CD1c-positive myeloid dendritic cell (primary cell): ENCODE measurements around the gene FRY.
"Not testable (repeated sequence)": the region's sequence is repeated elsewhere in the genome, so short reads cannot be mapped to it uniquely, and the experiment has no call there.

Experiments used
- DNase-seq: peaks from one replicate; pipeline ENCODE4 v3.0.0-alpha.2; 2016; ENCODE audit errors: extremely low spot score

FRY gene

DNA sequence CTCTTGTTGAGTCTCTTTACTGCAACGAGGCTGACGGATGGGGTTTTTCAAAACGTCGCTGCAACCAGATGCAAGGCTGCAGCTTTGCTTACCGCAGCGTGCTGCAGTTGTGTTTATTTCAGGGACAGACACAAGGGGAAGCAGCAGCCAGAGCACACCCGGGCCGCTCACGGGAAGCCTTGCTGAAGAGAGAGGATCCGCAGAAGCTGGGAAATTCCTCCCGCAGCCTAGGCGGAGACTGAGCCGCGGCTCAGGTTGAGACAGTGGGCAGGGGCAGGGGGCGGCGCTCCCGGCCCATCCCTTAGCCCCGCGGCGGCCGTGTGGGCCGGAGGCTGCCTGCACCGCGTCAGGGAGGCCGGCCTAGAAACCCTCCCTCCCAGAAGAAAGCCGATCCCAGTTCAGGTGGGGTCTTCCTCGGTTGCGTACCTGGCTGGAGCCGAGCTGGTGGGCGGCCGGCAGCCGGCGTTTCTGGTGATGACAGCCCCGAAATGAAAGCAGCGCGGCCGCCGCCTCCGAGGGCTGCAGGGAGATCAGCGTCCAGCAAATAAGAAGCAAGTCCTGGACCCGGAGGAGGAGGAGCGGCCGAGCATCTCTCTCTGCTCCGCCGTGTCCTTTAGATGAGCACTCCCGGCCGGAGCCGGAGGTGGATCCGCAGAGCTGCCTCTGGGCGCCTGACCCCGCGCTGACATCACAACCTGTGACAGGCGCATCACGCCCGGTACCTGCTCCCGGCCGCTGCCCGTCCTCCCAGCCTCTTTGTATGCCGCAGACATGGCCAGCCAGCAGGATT is at the start of gene FRY:
TSS of gene FRY (plus strand) at position 750 of the 790 bp plus-strand sequence. CDS start at position 772, 22 bp downstream.
- DNase-seq, result peak; percentile 79

- peak; percentile 14 for DNase-seq
These were observed 49.5 kb upstream of the FRY start for GRCh38 chr13:31982124-31982523.

DNA sequence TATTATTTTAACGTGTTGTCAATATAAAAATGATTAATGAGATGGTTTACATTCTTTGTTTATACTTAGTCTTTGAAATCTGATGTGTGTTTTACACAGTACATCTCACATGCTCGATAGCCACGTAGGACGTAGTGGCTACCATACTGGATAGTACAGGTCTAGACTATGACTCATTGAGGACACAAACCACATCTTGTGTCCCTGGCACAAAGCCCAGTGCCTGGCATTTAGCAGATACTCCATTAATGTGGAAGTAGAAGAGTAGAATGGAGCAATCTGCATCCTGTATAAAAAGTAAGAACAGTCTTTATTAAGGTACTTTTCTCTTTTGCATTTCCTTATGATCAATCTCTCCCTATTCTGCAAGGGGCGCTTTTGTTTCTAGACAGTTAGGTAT is 49.0 kb upstream of the FRY start:
- peak; percentile 89 for DNase-seq

DNA sequence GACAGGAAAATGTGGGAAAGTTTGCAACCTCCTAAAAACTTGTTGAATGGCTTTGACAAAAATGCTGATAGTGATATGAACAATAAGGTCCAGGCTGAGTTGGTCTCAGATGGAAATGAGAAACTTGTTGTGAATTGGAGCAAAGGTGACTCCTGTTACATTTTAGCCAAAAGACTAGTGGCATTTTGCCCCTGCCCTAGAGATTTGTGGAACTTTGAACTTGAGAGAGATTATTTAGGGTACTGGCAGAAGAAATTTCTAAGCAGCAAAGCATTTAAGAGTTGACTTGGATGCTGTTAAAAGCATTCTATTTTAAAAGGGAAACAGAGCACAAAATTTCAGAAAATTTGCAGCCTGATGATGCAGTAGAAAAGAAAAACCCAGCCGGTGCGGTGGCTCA is 47.9 kb upstream of the FRY start:
- DNase-seq, result not testable (repeated sequence)

- not testable (repeated sequence) for DNase-seq
These were observed 47.2 kb upstream of the FRY start for GRCh38 chr13:31984388-31984787.

- no peak for DNase-seq
These were observed 44.7 kb upstream of the FRY start for GRCh38 chr13:31986676-31987470.

DNA sequence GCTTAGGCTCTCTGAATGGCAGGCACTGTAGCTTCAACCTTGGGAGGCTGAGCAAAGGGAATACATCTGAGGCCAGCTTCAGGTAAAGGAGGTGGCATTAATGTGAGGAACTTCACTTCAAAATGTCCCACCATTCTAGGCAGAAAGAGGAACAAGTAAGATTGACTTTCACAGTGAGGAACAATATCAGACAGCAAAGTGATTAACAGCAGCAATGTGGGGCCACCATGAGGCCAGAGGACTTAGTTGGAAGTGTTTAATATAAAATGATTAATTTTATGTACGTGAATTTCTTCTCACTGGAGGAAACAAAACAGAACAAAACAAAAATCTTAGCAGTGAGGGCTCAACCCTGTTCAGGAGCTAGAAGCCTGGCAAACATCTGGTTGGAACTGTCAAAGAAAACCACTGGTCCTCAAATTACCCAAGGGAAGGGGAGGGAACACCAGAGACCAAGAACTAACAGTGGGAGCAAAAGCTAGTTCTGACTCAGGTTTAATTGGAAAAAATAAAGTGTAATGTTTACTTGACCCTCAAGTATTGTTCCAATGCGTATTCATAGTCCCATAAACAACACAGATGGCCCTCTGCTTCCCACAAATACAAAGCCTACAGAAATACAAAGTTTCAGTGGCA is 43.9 kb upstream of the FRY start:
- peak; percentile 33 for DNase-seq

DNA sequence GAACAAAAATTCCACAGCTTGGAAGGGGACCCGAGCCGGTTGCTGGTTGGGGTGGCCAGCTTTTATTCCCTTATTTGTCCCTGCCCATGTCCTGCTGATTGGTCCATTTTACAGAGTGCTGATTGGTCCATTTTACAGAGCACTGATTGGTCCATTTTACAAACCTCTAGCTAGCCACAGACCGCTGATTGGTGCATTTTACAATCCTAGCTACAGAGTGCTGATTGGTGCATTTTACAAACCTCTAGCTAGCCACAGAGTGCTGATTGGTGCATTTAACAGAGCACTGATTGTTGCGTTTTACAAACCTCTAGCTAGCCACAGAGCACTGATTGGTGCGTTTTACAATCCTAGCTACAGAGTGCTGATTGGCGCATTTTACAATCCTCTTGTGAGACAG is 37.2 kb upstream of the FRY start:
- DNase-seq, result not testable (repeated sequence)

GRCh38 chr13:31996601-31997000 is 35.0 kb upstream of the FRY start:
- no peak for DNase-seq

- DNase-seq, result no peak
These were observed 33.9 kb upstream of the FRY start for GRCh38 chr13:31997641-31998040.

- no peak for DNase-seq
These were observed 33.4 kb upstream of the FRY start for GRCh38 chr13:31998131-31998530.

- not testable (repeated sequence) for DNase-seq
These were observed 30.8 kb upstream of the FRY start for GRCh38 chr13:32000754-32001153.

GRCh38 chr13:32001154-32001768 is 30.3 kb upstream of the FRY start:
- DNase-seq, result peak; percentile 67

GRCh38 chr13:32001769-32002168 is 29.8 kb upstream of the FRY start:
- DNase-seq, result no peak

- no peak for DNase-seq
These were observed 28.7 kb upstream of the FRY start for GRCh38 chr13:32002873-32003272.

DNA sequence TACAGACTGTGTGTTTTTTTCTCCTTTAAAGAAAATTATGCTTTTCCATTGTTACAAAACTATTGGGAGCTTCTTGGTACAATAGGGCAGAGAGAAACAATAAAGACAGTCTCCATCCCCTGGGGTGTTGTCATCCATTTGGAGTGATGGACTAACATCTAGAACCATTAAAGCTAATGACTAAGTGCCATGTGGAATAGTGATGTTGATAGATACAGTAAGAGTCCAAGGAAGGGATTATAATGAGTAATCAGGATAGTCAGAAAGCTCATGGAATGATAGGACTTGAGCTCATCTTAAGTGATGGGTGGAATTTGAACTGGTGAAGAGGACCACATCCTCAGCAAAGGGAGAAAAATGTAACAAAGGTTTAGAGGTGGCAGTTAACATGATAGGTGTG is 24.1 kb upstream of the FRY start:
- no peak for DNase-seq

DNA sequence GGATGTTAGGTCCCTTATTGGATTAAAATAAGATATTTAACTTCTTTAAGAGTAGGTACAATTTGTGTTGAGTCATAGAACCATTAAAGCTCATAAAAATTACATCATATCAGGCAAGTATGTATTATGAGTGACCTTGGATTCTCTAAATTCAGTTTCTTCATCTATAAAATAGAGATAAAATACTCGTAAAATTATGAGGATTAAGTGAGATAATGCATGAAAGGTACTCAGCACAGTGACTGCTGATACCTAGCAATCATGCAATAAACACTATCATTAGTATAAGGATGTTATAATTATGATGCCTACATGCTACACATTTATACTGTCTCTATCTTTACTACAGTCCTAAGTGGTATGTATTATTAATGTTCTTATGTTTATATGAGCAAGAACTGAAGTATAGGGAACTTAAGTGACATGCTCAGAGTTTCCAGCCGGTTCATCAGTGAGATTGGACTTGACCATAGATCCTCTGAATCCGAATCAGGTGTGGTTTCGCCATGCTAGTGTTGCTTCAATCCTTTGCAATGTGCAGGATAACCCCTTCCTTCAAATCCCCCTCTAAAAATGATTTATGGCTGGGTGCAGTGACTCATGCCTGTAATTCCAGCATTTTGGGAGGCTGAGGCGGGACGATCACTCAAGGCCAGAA is 22.9 kb upstream of the FRY start:
- no peak for DNase-seq

GRCh38 chr13:32009362-32009761 is 22.2 kb upstream of the FRY start:
- DNase-seq, result no peak

DNA sequence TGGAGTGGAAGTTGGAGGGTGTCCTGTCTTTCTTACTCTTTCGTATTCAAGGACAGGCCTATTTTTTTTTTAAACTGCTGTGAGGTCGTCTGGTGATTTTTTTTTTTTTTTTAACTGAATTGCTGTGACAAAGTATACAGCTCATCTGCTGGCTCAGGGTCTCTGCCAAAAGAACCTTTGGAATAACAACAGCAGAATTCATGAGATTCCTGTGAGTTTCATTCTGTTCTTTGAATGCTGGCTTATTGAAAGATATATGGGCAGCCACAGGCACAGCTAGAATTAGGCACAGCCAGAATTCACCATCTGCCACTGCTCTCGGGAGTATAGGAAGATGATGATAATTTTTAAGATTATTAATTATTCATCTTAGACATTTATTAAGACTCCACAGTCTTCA is 21.4 kb upstream of the FRY start:
- no peak for DNase-seq

GRCh38 chr13:32011971-32012370 is 19.6 kb upstream of the FRY start:
- no peak for DNase-seq

DNA sequence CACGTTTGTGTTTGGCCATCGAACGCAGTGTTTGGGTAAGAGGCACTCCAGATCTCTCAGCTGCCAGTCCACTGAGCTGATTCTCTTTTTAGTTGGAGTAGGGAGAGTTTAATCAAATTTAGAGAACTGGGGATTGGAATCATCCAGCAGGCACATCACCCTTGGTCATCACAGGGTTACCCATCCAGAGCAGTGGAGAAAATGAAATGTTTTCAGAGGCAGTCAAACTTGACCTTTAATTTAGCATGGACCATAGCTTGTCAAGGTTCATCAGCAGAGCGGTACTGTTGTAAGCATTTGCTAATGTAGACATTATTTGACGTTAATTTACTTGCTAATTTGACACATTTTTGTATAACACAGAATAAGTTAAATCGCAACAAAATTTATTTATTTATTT is 18.4 kb upstream of the FRY start:
- no peak for DNase-seq

DNA sequence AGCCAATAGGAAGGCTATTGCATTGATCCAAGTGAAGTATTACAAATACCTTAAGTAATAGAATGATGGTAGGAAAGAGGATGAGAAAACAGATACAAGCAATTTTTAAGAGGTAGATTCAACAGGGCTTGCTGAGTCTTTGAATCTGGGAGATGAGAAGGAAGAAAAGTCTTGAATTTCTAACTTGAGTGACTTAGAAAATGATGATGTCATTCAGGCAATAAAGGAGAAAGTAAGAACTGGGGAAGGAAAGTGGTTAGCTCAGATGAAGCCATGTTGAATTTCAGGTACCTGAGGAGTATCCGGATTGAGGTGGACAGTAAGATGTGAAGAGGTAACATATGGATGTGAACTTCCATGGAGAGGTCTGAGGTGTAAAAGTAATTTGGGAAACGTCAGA is 15.5 kb upstream of the FRY start:
- DNase-seq, result no peak
